ENCODE measurements around the gene SLC24A4.

Gene SLC24A4

GRCh38 chr14:92527721-92528120 lies 204.8 kb downstream of the SLC24A4 start:
- no peak for DNase-seq

DNA sequence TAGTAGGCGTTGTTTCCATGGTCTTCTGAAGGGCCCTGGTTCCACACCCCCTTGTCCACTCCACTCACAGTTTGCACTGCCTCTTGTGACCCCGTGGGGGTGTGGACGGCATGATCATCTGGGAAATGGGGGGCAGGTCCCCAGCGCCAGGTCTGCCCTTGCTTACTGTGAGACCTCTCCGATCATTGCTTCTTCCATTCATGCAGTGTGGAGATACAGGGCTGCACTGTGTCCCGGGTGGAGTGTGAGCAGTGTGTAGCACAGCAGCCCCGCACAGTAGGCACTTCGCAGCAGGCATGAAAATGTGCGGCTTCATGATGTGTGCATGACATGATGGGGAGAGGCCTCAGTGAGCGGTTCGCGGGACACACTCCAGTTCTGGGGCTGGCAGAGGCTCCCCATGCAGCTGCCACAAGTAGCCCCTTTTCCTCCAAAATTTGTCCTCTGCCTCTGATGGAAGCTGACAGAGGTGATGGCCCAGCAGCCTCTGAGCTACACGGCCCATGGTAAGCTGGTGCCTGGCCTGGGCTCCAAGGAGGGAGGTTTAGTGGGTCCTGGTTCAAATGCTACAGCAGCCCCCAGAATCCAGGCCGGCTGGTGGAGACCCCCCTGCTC lies 205.6 kb downstream of the SLC24A4 start:
- no peak for DNase-seq

DNA sequence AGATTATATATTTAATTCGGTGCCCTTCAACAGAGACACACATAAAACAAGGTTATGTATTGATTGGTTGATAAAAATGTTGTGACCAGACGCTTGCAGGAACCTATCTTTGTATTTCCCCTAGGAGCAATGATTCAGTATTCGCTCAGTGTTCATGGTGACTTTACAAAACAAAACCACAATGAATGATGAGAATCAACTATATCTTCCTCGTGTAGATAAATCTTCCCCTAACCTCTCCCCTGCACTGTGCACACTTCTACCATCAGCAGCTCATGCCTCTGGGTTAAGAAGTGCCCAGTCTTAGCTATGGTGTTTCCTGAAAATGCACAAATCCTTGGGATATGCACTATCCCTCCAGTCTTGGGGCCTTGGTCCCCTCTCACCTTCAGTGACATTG lies 206.9 kb downstream of the SLC24A4 start:
- DNase-seq, result no peak

DNA sequence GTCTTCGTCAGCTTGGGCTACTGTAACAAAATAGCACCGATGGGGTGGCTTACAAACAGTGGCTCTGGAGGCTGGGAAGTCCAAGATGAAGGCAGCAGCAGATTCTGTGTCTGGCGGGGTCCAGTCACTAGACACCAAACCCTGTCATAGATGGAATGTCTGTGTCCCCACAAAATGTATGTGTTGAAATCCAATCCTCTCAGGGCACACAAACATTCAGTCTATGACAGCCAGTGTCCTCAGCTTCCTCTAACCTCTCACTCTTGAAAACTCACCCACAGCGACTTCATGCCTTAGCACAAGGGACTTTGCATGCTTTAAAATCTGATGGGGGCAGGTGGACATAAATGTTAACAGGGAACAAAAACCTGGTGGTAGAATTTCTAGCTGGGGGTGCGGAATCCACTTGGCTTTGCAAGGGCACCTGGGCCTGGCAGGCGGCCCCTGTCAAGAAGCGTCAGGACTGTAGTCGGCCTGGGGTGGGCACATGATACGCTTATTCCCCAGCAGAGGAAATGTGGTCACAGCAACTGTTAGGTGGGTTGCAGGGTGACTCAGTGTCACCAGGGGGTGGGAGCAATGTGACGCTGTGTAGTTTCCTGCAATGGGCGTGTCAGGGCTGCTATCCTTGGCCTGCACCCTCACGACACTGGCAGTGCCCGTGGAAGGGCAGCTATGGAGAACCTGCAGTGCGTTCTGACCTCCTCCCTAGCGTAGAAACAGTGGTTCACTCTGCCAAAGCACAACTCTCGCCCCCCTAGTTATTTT lies 208.3 kb downstream of the SLC24A4 start:
- no peak for DNase-seq

DNA sequence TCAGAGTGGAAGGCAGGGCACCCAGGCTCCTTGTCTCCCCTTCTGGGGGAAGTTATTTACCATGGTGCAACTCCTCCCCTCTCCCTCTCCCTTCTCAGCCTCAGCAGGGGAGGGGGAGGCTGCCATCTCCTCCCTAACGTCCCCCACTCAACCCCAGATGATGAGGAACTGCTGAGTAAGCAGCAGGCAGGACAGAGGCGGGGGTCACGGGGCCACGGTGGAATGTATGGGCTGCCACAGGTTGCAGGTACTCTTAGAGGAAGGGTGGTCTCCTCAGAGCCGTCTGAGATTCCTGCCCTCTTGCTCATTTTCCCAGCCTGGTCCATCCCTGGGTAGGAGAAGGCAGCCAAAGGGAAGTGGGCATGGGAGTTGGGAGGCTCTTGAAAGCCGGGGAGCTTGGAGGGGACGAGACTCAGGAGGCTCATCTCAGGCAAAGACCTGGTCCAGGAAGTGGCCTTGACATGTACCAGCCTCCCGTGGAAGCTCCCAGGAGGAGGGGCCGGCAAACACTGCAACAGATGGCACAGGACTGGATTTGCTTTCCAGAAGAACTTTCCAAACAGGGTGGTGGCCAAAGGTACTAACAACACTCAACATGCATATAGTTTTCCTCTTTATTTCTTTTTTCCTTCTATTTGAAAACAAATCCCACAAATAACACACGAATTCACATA lies 209.7 kb downstream of the SLC24A4 start:
- no peak for DNase-seq

DNA sequence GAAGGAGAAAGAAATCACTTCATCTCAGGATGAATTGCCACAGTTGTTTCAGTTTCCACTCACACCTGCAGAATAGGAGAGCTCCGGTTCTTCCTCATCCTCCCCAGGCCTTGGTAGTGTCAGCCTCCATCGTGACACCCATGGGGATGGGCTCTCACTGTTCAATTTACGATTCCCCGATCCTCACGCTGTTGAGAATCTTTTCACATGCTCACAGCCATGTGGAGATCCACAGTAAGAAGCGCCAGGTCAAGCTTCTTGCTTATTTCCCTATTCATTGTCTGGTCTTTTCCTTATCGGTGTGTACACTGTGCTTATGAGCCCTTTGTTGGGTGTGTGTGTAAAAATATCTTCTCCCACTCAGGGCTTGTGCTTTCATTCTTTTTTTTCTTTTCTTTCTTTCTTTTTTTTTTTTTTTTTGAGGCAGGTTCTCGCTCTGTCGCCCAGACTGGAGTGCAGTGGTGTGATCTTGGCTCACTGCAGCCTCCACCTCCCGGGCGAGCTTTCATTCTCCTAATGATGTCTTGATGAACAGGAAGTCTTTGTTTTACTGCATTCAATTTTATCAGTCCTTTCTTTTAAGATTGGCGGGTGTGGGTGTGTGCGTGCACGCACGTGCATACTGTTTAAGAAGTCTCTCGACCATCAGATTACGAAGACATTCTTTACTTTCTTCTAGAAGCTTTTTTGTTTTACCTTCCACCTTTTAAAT lies 212.1 kb downstream of the SLC24A4 start:
- DNase-seq, result no peak

- peak; percentile 93 for DNase-seq
Measured at GRCh38 chr14:92536231-92536630, 213.3 kb downstream of the SLC24A4 start.

DNA sequence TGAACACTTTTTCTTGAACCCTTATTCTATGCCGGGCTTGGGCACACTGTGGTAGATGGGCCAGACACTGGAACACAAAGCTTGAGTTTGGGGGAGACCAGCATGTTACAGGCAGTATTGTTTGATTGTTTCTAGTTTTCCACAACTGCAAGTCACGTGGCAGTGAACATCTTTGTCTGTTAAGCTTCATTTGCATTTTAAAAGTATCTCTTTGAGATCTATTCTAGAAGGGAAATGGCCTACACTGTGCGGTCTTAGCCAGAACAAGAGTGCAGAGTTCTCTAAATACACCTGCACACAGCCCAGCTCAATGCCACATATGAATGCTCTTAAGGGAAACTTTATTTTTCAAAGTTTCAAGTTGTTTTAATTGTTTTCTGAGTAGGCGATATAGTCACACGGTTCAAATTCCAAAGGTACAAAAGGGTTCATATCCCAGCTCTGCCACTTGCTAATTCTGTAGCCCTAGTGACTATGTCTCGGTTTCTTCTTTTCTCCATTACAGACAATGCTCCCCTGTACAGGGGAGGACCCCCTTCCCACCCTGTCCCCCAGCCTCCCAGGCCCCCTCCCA lies 215.5 kb downstream of the SLC24A4 start:
- DNase-seq, result no peak

DNA sequence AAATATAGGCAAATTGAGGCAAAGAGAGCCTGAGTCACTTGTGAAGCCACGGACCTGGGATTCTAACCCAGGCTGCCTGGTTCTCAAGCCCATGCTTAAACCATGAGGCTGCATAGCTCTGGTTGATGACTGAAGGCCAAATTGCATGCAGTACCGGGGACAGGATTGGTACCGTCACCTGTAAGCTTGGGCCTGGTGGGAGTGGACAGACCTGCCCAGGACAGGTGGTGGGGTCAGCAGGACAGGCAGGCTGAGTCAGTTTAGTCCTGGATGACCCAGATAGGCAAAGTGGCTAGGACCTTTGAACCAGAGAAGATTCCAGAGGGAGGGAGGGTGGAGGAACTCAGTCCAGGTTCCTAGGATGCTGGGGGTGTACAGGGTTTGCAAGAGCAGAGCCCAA lies 216.5 kb downstream of the SLC24A4 start:
- DNase-seq, result no peak

- no peak for DNase-seq
Measured at GRCh38 chr14:92539875-92540274, 216.9 kb downstream of the SLC24A4 start.

- peak; percentile 100 for DNase-seq
Measured at GRCh38 chr14:92540472-92541048, 217.6 kb downstream of the SLC24A4 start.

- DNase-seq, result no peak
Measured at GRCh38 chr14:92542766-92543554, 220.0 kb downstream of the SLC24A4 start.

GRCh38 chr14:92544051-92544720 lies 221.2 kb downstream of the SLC24A4 start:
- DNase-seq, result no peak

DNA sequence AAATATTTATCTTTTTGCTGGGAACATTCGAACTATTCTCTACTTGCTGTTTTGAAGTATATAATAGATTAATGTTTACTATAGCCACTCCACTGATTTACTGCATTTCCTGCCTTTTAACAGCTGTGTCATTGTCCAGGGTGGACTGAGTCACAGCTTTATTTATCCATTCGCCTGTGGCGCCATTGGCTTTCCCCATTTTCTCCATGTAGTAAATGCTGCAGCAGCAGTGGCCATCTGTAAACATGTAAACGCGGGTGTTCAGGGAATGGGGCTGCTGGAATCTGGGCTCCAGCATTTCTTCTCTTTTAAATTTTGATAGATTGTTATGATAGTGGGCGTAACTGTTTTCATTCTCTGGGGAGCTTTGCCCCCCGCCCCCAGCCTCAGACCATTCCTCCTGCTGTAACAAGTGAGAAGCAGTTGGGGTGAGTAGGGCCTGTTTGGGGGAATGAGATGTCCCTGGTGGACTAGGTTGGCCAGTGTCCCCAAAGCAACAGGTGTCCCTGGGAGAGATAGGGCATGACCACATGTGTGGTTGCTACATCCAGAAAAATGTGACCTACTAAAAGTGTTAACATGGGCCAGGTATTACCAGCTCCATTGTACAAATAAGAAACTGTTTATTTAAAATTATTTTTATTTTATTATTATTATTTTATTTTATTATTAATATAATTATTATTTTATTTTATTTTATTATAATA lies 223.5 kb downstream of the SLC24A4 start:
- DNase-seq, result peak; percentile 86

- DNase-seq, result no peak
Measured at GRCh38 chr14:92549105-92549858, 226.3 kb downstream of the SLC24A4 start.

- DNase-seq, result no peak
Measured at GRCh38 chr14:92549859-92550230, 226.9 kb downstream of the SLC24A4 start.

Measured in HCEC 1CT (cell line).